PC-9 (cell line): Measurements from ENCODE around the gene GATAD2A. TPM values are rescaled to one million over a fixed set of nuclear protein-coding genes. Genes with fewer than 3 reads are reported as not detected.

Source experiments
- BruUV-seq: library from RNA; stranded (reverse); fragments of 400-500 nt; replicated peaks from 2 replicates; lab custom pipeline; 2021; lab: Mats Ljungman, UMichigan
- CTCF ChIA-PET: fragments of 300-600 bp; sonication (Branson Sonifier 250); formaldehyde crosslinking; loops from one replicate; lab custom pipeline; 2022; ENCODE audit warnings: antibody characterized with exemption; lab: Charles Lee
- POLR2A ChIA-PET: fragments of 300-600 bp; sonication (Branson Sonifier 250); formaldehyde crosslinking; loops from one replicate; lab custom pipeline; 2022; ENCODE audit warnings: antibody characterized with exemption; ENCODE audit not compliant: unreplicated experiment; lab: Charles Lee
- DNase-seq, 2 experiments: peaks; one replicate each; pipeline versions ENCODE4 v3.0.0 to v3.0.0-alpha.2; 2015 to 2022; ENCODE audit warnings: mixed read lengths in 1 of 2
- H2AFZ ChIP-seq: fragments of 200-600 bp; sonication (generic); 2 replicates; pipeline ENCODE4 v1.8.1; 2017; ENCODE audit warnings: antibody characterized with exemption
- H3F3A ChIP-seq: fragments of 200-600 bp; sonication (generic); 2 replicates; pipeline ENCODE4 v1.8.1; 2017; ENCODE audit warnings: antibody characterized with exemption, mild to moderate bottlenecking, low read depth; ENCODE audit not compliant: insufficient read depth
- H3K27ac ChIP-seq: fragments of 200-600 bp; sonication (generic); 2 replicates; pipeline ENCODE4 v1.6.1; 2016; ENCODE audit warnings: mixed run types
- H3K27me3 ChIP-seq: fragments of 200-600 bp; sonication (generic); 2 replicates; pipeline ENCODE4 v1.6.1; 2016; ENCODE audit warnings: low read depth, mixed run types; ENCODE audit not compliant: insufficient read depth
- H3K36me3 ChIP-seq: fragments of 200-600 bp; sonication (generic); 2 replicates; pipeline ENCODE4 v1.6.1; 2016; ENCODE audit warnings: low read depth, mixed run types
- H3K4me1 ChIP-seq: fragments of 200-600 bp; sonication (generic); replicated peaks from 2 replicates; pipeline ENCODE4 v1.6.1; 2016; ENCODE audit warnings: mixed run types; ENCODE audit not compliant: insufficient read depth
- H3K4me2 ChIP-seq: fragments of 200-600 bp; sonication (generic); 2 replicates; pipeline ENCODE4 v1.6.1; 2017; ENCODE audit warnings: mixed run types
- H3K4me3 ChIP-seq: fragments of 200-600 bp; sonication (generic); 2 replicates; pipeline ENCODE4 v1.6.1; 2016; ENCODE audit warnings: mixed run types
- H3K79me2 ChIP-seq: fragments of 200-600 bp; sonication (generic); 2 replicates; pipeline ENCODE4 v1.6.1; 2017; ENCODE audit warnings: low read depth, mixed run types
- H3K9me2 ChIP-seq: fragments of 200-600 bp; sonication (generic); 2 replicates; pipeline ENCODE4 v1.8.1; 2017; ENCODE audit warnings: mild to moderate bottlenecking; ENCODE audit not compliant: insufficient read depth
- H3K9me3 ChIP-seq: fragments of 200-600 bp; sonication (generic); 2 replicates; pipeline ENCODE4 v1.8.1; 2016; ENCODE audit warnings: low read depth; ENCODE audit not compliant: insufficient read depth
- H4K20me1 ChIP-seq: fragments of 200-600 bp; sonication (generic); 2 replicates; pipeline ENCODE4 v1.8.1; 2017; ENCODE audit not compliant: insufficient read depth
- CTCF ChIP-seq: fragments of 200-600 bp; sonication (generic); conservative IDR thresholded peaks from 2 replicates; pipeline ENCODE4 v1.6.1; 2017; ENCODE audit warnings: mixed run types, antibody characterized with exemption, mild to moderate bottlenecking, moderate library complexity
- EZH2 ChIP-seq: fragments of 200-600 bp; sonication (generic); IDR thresholded peaks from 2 replicates; pipeline ENCODE4 v1.8.0; 2017; ENCODE audit warnings: antibody characterized with exemption, low read depth
- intact Hi-C: fragments of 100-400 bp; cut with micrococcal nuclease; formaldehyde crosslinking; loops from one replicate; pipeline ENCODE4 v1.10.0; 2022; ENCODE audit not compliant: unreplicated experiment
- total RNA-seq: library from RNA; stranded (reverse); gene quantifications from 2 replicates; pipeline ENCODE4 v1.2.3, GENCODE V29; 2021

Gene GATAD2A
- total RNA-seq, 1 experiment from 2014 or later, result 129 TPM

GRCh38 chr19:19549804-19550464 is 144.5 kb downstream of the GATAD2A start:
- DNase-seq, result no peak
- Histone ChIP-seq H3K4me1 (peaks cover 11% of the 10 kb centered on the region), H2AFZ (no peak overlapping the region), H3K9me2 (no peaks in the 10 kb centered on the region), H3K79me2 (no peaks in the 10 kb centered on the region), H3K27ac (no peak overlapping the region), H3K4me3 (no peak overlapping the region), H3K36me3 (no peaks in the 10 kb centered on the region), H4K20me1 (no peaks in the 10 kb centered on the region), H3K4me2 (no peak overlapping the region), H3F3A (peaks cover 22% of the 10 kb centered on the region), H3K27me3 (no peaks in the 10 kb centered on the region), H3K9me3 (no peaks in the 10 kb centered on the region)
- CTCF ChIA-PET, result no interaction called here
- no TSS peak for BruUV-seq
- TF ChIP-seq CTCF, result no peak
- TF ChIP-seq EZH2, result no peak
- POLR2A ChIA-PET, result no interaction called here
- intact Hi-C loops, result loop anchor here (5.0 kb wide), 1 partner anchor 92 kb away; the partner anchor contains the start of gene GMIP

GRCh38 chr19:19550485-19550929 is 145.0 kb downstream of the GATAD2A start:
- Histone ChIP-seq H3K4me1 (peaks cover 11% of the 10 kb centered on the region), H3K79me2 (no peaks in the 10 kb centered on the region), H2AFZ (no peak overlapping the region), H3K36me3 (no peaks in the 10 kb centered on the region), H3K9me3 (no peaks in the 10 kb centered on the region), H3K4me3 (no peak overlapping the region), H3F3A (peaks cover 22% of the 10 kb centered on the region), H3K27me3 (no peaks in the 10 kb centered on the region), H3K9me2 (no peaks in the 10 kb centered on the region), H3K4me2 (no peak overlapping the region), H4K20me1 (no peaks in the 10 kb centered on the region), H3K27ac (no peak overlapping the region)
- no peak for TF ChIP-seq CTCF
- TF ChIP-seq EZH2, result no peak
- no peak for DNase-seq
- intact Hi-C loops, result loop anchor here (5.0 kb wide), 1 partner anchor 92 kb away; the partner anchor contains the start of gene GMIP
- ChIA-PET CTCF (no interaction called here), POLR2A (no interaction called here)
- BruUV-seq, result no TSS peak

GRCh38 chr19:19550972-19551852 is 145.7 kb downstream of the GATAD2A start:
- H3K27ac ChIP-seq, result no peak overlapping the region
- no peaks in the 10 kb centered on the region for H3K9me2 ChIP-seq
- peaks cover 22% of the 10 kb centered on the region for H3F3A ChIP-seq
- intact Hi-C loops, result loop anchor here (5.0 kb wide), 1 partner anchor 91 kb away; the partner anchor contains the start of gene GMIP
- peaks cover 9% of the 10 kb centered on the region for H3K4me1 ChIP-seq
- H4K20me1 ChIP-seq, result no peaks in the 10 kb centered on the region
- BruUV-seq, result no TSS peak
- ChIA-PET POLR2A (no interaction called here), CTCF (interaction anchor here (0.9 kb wide), 1 partner anchor 77 kb away, joined by 3 read pairs; the partner anchor contains the start of gene LPAR2)
- H3K4me2 ChIP-seq, result no peak overlapping the region
- H3K4me3 ChIP-seq, result no peak overlapping the region
- H3K36me3 ChIP-seq, result no peaks in the 10 kb centered on the region
- DNase-seq, result no peak
- no peaks in the 10 kb centered on the region for H3K9me3 ChIP-seq
- TF ChIP-seq EZH2, result no peak
- TF ChIP-seq CTCF, result no peak
- no peaks in the 10 kb centered on the region for H3K79me2 ChIP-seq
- H3K27me3 ChIP-seq, result no peaks in the 10 kb centered on the region
- no peak overlapping the region for H2AFZ ChIP-seq
